Psoas muscle (tissue), 8 donors: Measurements from ENCODE around the gene KCNQ5. TPM values are rescaled to one million over a fixed set of nuclear protein-coding genes. Genes with fewer than 3 reads are reported as not detected.

ENCODE experiments used
- ATAC-seq, 4 donors: fragments of 200-7000 bp; cut with Tn5 transposase; one replicate each; pipeline ENCODE4 v1.9.1; 2020; ENCODE audit warnings: moderate library complexity in 3 of 4, mild to moderate bottlenecking in 2 of 4
- DNase-seq, 2 donors: peaks; one replicate each; pipeline ENCODE4 v3.0.0-alpha.2; 2020
- H3K27ac ChIP-seq: fragments of 200-600 bp; one replicate; pipeline ENCODE4 v1.8.0; 2022
- H3K27me3 ChIP-seq, 3 donors: fragments of 200-600 bp in 1 of 3; one replicate each; pipeline versions ENCODE4 v1.6.1 to v1.8.0; 2013 to 2022; ENCODE audit warnings: low read length in 2 of 3, mild to moderate bottlenecking in 2 of 3, moderate library complexity in 1 of 3; ENCODE audit not compliant: insufficient read depth in 3 of 3
- H3K36me3 ChIP-seq, 2 donors: fragments of 200-600 bp in 1 of 2; one replicate each; pipeline versions ENCODE4 v1.6.1 to v1.8.0; 2013 to 2022; ENCODE audit warnings: low read depth in 1 of 2, mild to moderate bottlenecking in 1 of 2, moderate library complexity in 1 of 2; ENCODE audit not compliant: insufficient read depth in 1 of 2
- H3K4me1 ChIP-seq: fragments of 200-600 bp; one replicate; pipeline ENCODE4 v1.8.0; 2022
- H3K4me3 ChIP-seq: fragments of 200-600 bp; one replicate; pipeline ENCODE4 v1.8.0; 2022; ENCODE audit warnings: mild to moderate bottlenecking
- H3K9me3 ChIP-seq: fragments of 200-600 bp; one replicate; pipeline ENCODE4 v1.8.0; 2022
- CTCF ChIP-seq: fragments of 200-600 bp; IDR thresholded peaks from one replicate; pipeline ENCODE4 v1.8.0; 2022; ENCODE audit warnings: antibody characterized with exemption
- WGBS, 3 donors: extraction: QIAGEN DNeasy Blood & Tissue Kit; methylation state at CpG; one replicate each; pipeline versions ENCODE4 v1.1.6 to v1.1.7; 2013; 5-methylcytosine and 5-hydroxymethylcytosine counted together
- intact Hi-C, 2 donors: fragments of 100-400 bp; cut with DNase I; formaldehyde crosslinking; loops; one replicate each; pipeline versions ENCODE4 v1.11.0 to v1.14.2; 2022
- polyA plus RNA-seq, 3 donors: library from polyadenylated mRNA; stranded (reverse); fragments of 200-250 nt; gene quantifications; one replicate each; pipeline ENCODE4 v1.2.3, GENCODE V29; 2013
- total RNA-seq, 4 donors: library from RNA; stranded (reverse); fragmentation: NEBNext Ultra II Directional in 2 of 4; extraction: Animal tissue kit (Norgen Biotek cat#: 25700) in 2 of 4; gene quantifications; one replicate each; pipeline versions ENCODE4 v1.2.1 to v1.2.4, GENCODE V29; 2021 to 2023
- donor health status: healthy with polysubstance abuse.
- donor health status: DM: no; HTN: no; CAD: no; lungs with moderate emphysema.
- donor health status: Bipolar disorder and iron deficiency.
- donor health status: healthy.
- donor health status: DM: yes; HTN: yes; CAD: no.
- donor health status: DM: no; HTN: no; CAD: no.
- donor health status: DM: no; HTN: no; CAD: no.
- donor health status: DM: yes; HTN: yes; CAD: no.

The KCNQ5 gene
- total and polyA plus RNA-seq, 7 donors = 4.4 to 90.7 (median 25.7) TPM

- peak overlapping the region; percentile 0 for H3K27ac ChIP-seq
- H3K4me1 ChIP-seq = peaks cover 46% of the 10 kb centered on the region
- no peaks in the 10 kb centered on the region for H3K9me3 ChIP-seq
- WGBS, 3 donors = 45 to 55% (median 55%) methylated on average over 2 of the region's 2 CpGs
- ATAC-seq (no peak), DNase-seq (no peak)
- H3K36me3 ChIP-seq = no peaks in the 10 kb centered on the region
- no peaks in the 10 kb centered on the region for H3K27me3 ChIP-seq
- no peak overlapping the region for H3K4me3 ChIP-seq
- no peak for TF ChIP-seq CTCF
- intact Hi-C loops = loop anchor here in 1 of 2 donors (10.0 kb wide), 1 partner anchor 201 kb away; no protein-coding TSS in a partner anchor
Measured at GRCh38 chr6:72955666-72956065, 333.8 kb downstream of the KCNQ5 start.

GRCh38 chr6:72956272-72956671 lies 334.4 kb downstream of the KCNQ5 start:
- ATAC-seq = no peak
- Histone ChIP-seq H3K27me3 (no peaks in the 10 kb centered on the region), H3K4me1 (peaks cover 41% of the 10 kb centered on the region), H3K36me3 (no peaks in the 10 kb centered on the region), H3K4me3 (no peak overlapping the region), H3K9me3 (no peaks in the 10 kb centered on the region), H3K27ac (peak overlapping the region; percentile 0)
- TF ChIP-seq CTCF = no peak
- WGBS, 3 donors = 44 to 53% (median 51%) methylated on average over 1 of the region's 1 CpG
- intact Hi-C loops = loop anchor here in 1 of 2 donors (10.0 kb wide), 1 partner anchor 201 kb away; no protein-coding TSS in a partner anchor
- DNase-seq = no peak

- intact Hi-C loops = loop anchor here in 1 of 2 donors (10.0 kb wide), 1 partner anchor 205 kb away; no protein-coding TSS in a partner anchor
- DNase-seq (no peak), ATAC-seq (no peak)
- no peak for TF ChIP-seq CTCF
- 70 to 75% (median 72%) methylated on average over 2 of the region's 2 CpGs for WGBS, 3 donors
- no peak overlapping the region for H3K27ac ChIP-seq
- no peaks in the 10 kb centered on the region for H3K27me3 ChIP-seq
- no peaks in the 10 kb centered on the region for H3K9me3 ChIP-seq
- peaks cover 14% of the 10 kb centered on the region for H3K4me1 ChIP-seq
- H3K36me3 ChIP-seq = no peaks in the 10 kb centered on the region
- H3K4me3 ChIP-seq = no peak overlapping the region
Measured at GRCh38 chr6:72959821-72960220, 338.0 kb downstream of the KCNQ5 start.

- Histone ChIP-seq H3K9me3 (no peaks in the 10 kb centered on the region), H3K36me3 (no peaks in the 10 kb centered on the region), H3K27me3 (no peaks in the 10 kb centered on the region), H3K27ac (no peak overlapping the region), H3K4me3 (no peak overlapping the region), H3K4me1 (peaks cover 4% of the 10 kb centered on the region)
- no peak for ATAC-seq
- DNase-seq = no peak
- WGBS, 3 donors = 87 to 92% (median 90%) methylated on average over 2 of the region's 2 CpGs
- TF ChIP-seq CTCF = no peak
- intact Hi-C loops = no loop called here
Measured at GRCh38 chr6:72963946-72964345, 342.1 kb downstream of the KCNQ5 start.

- TF ChIP-seq CTCF = no peak
- intact Hi-C loops = no loop called here
- ATAC-seq (no peak), DNase-seq (no peak)
- Histone ChIP-seq H3K9me3 (no peaks in the 10 kb centered on the region), H3K4me3 (no peak overlapping the region), H3K27ac (peak overlapping the region; percentile 79), H3K4me1 (peaks cover 12% of the 10 kb centered on the region), H3K36me3 (no peaks in the 10 kb centered on the region), H3K27me3 (no peaks in the 10 kb centered on the region)
- WGBS, 3 donors = 34 to 55% (median 36%) methylated on average over 1 of the region's 1 CpG
Measured at GRCh38 chr6:72966628-72967280, 344.9 kb downstream of the KCNQ5 start.
